ENCODE measurements around the gene KRTAP10-1.

Gene KRTAP10-1

DNA sequence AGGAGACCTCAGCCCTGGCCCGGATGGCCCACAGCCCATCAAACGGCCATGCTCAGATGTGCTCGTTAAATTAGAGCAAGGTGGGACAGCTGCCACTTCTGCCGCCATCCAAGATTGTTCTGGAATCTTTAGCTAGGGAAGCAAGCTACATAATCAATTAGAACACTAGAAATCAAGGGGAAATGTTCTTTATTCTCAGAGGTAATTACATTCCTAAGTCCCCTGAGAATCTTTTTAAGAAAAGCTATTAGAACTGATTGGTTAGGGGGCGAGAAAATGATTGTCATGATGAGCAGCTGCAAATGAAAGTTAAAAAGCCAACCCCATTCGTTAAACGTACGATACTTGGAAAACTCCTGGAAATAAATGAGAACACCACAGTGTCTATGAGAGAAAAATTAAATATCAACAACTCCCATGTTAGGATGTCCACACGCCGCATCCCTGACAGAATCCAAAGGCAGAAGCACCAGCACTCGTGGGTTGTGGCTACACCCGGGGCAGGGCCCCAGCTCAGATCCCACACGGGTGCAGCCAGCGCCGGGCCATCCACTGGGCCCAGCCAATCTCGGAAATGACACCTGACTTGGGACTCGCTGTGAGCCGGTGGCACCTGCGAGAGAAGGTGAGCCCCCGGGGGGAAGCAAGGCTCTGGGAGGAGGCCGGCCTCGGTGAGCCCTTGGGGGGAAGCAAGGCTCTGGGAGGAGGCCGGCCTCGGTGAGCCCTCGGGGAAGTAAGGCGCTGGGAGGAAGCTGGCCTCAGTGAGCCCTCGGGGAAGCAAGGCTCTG is 37.6 kb downstream of the KRTAP10-1 start:
- DNase-seq (ENCODE audit: low read depth): no peak

DNA sequence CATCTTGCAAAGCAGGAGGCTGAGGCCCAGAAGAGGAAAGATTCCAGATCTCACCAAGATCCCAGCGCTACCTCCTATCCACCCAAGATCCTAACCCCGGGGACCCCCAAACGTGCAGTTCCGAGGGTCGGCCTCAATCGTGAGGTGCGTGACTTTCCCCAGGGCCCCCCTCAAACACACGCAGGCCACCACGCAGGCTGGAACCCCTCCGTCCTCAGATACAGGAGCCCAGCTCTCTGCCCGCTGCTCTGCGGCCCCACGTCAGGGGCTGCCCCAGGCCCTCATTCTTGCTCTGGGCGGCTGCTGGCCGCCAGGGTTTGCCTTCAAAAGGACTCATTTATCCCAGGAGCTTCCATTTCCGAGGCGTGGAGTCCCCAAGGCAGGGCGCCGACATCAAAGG is 39.9 kb downstream of the KRTAP10-1 start:
- DNase-seq (ENCODE audit: low read depth): no peak

DNA sequence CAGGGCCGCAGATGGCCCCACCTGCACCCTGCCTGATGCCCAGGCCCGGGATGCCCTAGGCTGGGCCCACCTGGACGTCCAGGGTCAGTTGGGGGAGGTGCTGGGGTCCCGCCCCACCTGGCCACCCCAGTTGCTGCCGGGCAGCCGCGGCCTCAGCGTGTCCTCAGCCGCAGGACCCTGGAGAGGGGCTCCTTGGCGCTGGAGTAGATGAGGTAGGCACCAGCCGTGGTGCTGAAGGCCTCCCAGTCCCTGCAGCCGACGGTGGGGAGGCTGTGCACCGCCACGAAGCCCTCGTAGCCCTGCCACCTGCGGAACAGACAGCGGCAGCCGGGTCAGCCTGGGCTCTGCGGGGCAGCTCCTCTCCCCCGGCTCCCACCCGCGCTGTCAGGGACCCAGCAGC is 40.4 kb downstream of the KRTAP10-1 start:
- DNase-seq (ENCODE audit: low read depth): no peak

DNA sequence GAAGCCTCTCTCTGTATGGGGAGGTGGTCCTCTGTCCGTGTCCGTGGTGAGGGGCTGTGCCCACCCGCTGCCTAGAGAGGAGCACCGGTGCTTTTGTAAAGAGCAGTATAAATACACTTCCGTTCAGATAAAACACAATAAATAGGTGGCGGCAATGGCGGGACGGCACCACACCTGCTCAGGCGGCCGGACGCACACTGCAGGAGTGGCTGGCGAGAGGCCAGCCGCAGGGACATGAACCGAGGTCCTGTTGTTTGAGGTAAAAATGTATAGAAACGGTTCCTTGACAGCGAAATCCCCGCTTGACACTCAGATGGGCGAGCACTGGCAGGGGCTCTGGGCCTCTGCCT is 40.8 kb downstream of the KRTAP10-1 start:
- DNase-seq (ENCODE audit: low read depth): no peak

DNA sequence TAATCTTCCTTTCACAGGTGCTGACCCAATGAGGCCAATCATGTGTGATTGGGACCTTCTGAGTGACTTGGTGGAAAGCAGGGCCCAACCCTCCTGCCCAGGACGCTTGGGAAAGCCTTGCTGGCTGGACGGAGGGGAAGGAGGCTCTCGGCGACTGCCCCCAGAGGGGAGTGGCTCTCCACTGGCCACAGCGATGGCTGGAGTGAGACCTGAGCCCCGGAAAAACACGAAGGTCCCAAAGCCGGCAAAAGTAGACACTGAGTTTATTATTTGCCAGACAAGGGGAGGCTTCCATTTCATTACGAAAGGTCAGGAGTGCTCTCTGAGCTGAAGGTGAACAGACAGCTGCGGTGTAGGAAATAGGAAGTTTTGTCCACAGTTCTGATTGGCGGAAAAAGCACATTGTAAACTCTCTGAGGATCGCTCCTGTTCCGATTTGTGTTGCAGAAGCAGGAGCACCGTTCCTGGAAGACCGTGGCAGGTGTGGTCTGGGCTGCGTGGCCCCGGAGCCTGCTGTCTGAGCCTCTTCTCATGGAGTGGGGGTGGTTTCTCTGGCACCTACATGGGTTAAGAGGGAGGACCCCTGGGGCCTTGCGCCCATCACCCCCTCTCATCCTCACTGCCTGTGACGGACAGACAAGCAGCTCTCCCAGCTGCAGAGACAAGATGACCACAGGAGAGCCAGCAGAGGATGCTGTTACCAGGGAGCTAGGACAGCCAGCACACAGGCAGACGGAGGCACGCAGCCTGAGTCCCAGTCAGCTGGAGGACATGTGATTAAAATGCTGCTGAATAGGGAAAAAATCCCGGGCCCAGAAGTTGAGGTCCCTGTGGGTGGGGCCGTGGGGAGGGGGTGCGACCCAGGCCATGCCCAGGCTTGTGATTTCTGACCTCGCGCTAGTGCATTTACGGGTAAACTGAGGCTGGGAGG is 41.5 kb downstream of the KRTAP10-1 start:
- no peak for DNase-seq (ENCODE audit: low read depth)

DNA sequence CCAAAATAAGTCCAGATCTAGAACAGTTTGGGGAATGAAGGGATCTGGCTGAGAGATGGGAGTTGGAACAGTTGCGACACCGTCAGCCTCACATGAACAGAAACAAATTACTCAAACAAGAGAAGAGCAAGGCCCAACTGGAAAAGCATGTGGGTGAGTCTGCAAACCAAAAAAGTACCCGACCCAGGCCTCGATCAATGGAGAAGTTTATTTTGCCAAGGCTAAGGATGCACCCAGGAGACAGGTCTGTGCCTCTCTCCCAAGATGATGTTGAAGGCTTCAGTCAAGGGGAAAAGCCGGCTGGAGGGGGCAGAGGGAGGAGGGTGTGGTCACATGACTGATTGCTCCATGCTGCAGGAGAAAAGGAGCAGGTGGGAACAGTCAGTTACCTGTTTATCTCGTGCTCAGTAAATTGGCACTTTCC is 42.3 kb downstream of the KRTAP10-1 start:
- DNase-seq (ENCODE audit: low read depth): no peak

DNA sequence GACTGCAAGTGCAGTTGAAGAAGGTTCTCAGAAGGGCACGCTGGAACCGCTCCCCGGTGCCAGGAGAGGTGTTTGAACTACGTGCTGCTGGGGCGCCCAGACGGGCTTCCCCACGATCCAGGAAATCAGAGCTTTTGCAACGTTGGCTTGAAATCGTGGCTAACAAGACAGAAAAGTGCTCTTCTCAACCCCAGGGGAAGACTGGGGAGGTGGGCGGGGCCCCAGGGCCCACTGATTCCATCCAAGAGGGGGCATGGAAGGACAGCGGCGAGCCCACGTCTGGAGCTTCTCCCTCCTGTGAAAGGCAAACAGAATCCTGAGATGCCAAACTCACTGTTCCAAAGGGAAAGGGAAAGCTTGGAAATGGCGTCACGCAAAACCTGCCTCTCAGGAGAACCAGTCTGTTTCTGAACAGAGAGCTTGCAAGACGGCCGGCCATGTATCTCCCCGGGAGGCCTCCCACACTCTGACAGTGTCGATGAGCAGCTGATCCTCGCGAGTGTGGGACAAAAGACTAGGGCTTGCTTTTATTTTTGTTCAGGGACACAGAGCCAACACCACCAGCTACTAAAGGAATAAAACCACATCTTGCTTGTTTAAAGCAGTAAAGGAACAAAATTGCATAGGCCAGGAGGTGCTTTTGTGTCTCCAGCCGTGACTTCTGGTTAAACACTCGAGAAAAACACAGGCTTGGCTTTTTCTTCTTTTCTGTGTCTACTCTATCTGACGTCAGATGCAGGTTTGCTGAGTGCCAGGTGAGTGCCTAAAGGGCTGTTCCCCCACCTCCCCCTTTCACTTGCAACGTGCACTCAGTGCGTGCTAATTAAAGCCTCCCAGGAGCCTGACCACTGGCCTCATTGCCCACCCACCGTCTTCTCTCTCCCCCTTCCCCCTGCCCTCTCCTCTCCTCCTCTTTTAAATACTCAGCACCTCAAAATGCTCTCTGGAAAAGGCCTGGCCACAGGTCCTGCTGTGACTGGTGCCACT is 43.1 kb downstream of the KRTAP10-1 start:
- DNase-seq (ENCODE audit: low read depth): no peak

DNA sequence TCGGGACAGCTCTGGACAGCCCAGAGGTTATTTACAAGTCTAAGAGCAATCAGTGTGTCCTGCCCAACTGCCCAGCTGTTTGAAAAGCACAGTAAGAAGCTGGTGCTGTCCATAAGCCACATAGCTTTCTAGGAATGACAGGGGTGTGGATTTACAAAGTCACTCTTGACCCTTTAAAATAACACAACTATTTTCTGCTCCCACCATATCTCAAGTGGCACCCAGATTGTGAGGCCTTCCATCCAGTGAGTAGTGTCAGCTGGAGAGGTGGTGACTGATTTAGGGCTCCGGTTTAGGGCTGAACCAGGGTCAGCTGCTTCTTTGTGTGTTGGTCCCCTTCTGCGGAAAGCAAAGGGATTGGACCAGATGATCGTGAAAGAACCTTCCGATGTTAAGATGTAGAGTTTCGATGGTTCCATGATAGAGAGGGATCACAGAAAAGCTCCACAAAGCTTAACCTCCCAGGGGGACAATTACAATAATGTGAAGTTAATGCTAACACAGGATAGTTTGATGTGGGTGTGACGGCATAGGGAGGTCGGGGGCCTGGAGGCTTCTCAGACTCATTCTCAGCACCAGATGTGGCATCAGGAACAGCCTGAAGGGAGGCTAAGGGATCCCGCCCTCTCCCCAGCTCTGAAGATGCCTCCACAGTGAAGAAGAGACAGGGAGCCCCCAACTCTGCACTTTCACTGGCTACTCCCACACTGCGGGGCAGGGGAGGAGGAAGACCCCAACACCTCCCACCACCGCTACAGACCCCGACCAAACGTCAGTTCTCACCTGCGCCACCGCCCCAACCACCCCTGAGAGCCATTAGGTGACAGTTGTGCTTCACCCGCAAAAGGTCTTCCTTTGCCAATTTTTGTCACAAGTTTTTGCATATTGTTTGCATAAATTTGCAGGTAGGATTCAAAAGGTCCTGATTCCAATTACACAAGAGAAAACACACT is 44.1 kb downstream of the KRTAP10-1 start:
- no peak for DNase-seq (ENCODE audit: low read depth)

DNA sequence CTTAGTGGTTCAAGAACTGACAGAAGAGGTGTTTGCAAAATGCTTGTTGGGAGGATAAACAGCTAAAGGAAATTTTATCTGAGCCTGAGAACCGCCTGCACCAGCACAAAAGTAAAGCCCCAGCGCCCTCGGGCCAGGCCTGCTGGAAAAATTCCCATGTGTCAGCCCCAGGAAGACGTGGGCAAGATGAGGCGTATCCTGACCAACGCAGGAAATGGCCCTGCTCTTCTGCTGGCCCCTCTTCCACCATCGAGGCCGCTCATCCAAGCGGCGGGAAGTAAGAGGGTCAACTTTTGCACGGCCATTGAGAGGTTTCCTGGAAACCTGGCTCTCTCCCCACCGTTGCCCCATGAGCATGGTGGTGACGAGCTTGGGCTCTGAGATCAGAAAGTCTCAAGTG is 45.0 kb downstream of the KRTAP10-1 start:
- DNase-seq (ENCODE audit: low read depth): no peak

DNA sequence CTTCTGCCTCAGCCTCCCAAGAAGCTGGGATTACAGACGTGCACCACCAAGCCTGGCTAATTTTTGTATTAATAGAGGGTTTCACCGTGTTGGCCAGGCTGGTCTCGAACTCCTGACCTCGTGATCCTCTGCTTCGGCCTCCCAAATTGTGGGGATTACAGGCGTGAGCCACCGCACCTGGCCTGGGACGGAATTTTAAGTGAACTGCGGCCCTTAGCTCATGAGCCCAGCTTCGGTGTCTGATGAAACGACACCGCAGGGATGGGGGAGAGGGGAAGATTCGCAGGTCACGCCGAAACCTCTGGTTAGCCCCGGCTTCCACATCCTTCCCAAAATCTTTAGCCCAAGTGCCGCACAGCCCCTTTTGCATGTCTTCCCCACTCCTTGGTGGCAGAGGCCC is 45.6 kb downstream of the KRTAP10-1 start:
- no peak for DNase-seq (ENCODE audit: low read depth)

DNA sequence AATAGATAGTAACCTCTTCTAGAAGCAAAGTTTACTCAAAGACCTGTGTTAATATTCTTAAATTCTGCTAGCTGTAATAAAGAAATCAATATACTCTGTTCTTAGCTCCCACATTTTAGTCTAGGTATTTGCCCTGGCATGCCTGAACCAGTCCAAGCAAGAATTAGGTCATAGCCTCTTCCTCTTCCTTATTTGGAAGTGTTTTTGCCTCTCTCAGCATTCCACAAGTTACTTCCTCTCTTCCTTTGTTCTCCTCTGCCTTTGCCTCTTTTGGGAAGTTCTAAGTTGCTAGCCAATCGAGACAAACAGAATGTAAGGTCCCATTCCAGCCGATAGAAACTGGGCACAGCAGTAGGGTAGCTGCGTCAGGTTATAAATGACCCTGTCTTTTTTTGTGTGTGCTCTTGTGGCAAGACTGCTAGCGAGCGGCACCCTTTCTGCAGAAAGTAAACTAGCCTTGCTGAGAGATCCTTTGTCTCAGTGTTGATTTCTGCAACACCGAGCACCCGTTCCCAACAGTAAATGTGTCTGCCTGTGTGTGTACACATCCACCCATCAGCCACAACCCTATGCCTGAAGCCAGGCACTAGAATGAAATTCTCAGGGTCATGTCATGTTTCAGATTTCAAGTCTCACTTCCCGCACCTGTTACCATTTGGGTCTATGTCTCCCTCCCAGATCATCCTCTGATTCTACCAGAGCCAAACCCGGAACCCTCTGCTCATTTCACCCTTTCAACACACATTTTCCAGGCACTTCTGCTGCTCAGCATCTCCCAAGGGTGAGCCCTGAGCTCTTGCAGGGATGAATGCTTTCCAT is 47.2 kb downstream of the KRTAP10-1 start:
- DNase-seq (ENCODE audit: low read depth): no peak

DNA sequence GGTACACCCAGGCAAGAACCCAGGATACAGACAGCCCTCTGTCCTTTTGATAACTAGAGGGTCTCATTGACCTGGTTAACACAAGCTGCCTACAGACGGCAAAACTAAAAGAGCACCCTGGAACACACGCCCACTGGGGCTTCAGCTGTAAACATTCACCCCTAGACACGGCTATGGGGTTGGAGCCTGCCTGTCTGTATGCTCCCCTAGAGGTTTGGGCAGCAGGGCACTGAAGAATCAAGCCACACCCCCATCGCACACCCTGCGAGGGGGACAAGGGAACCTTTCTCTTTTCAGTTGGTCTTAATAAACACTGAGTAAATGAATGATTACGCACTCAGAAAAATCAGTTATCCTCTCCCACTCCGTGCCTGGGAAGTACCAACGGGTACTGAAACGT is 49.2 kb downstream of the KRTAP10-1 start:
- no peak for DNase-seq (ENCODE audit: low read depth)

DNA sequence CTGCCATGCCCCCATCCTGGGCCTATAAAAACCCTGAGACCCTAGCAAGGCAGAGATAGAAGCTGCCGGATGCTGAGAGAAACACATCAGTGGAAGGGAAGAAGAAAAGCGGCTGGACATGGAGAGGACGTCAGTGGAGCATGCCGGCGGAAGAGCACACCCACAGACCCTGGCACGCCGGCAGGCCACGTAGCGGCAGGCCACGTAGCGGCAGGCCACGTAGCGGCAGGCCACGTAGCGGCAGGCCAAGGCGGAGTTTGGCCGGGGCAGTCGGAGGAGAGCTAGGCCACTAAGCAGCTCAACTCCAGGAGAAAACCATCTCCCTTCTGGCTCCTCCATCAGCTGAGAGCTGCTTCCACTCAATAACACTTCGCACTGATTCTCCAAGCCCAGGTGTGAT is 49.6 kb downstream of the KRTAP10-1 start:
- DNase-seq (ENCODE audit: low read depth): no peak

DNA sequence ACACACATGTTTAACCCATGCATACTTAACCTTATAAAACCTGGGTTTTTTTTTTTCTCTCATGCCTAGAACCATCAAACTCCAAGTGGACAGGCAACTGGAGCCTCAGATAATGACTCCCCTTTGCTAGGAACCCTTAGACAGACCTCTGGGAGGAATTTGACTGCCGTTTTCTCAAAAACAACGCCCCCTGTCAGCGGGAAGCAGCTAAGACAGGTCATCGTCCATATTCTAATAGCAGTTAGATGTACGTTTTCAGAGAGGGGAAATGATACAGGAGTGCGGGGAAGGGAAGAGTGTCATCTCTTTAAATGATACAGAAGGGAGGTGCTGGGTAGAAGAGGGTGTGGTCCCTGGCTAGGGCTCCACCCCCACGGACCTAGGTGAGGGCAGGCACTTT is 50.0 kb downstream of the KRTAP10-1 start:
- no peak for DNase-seq (ENCODE audit: low read depth)
